Measurements from ENCODE around the gene FAM13C. TPM values are rescaled to one million over a fixed set of nuclear protein-coding genes. Genes with fewer than 3 reads are reported as not detected.
"Not testable (repeated sequence)": the region's sequence is repeated elsewhere in the genome, so short reads cannot be mapped to it uniquely, and the experiment has no call there.

FAM13C gene
- polyA plus RNA-seq (2012; ENCODE audit: missing spikeins): not detected

- DNase-seq (ENCODE audit: insufficient read length) (no peak), FAIRE-seq (peak; percentile 33)
- TF ChIP-seq TAF1 (IDR thresholded peaks at IDR 0.05; ENCODE audit: borderline replicate concordance, low read depth, low read length): no peak
- TF ChIP-seq POLR2A (IDR thresholded peaks at IDR 0.05; ENCODE audit: low read depth, low read length): no peak
- no peak for TF ChIP-seq POLR2AphosphoS5 (IDR thresholded peaks at IDR 0.05; ENCODE audit: low read depth, low read length)
These were observed at the start of gene FAM13C for GRCh38 chr10:59362144-59362958. Gene FAM13C, minus strand, starts transcription at chr10:59362549. Its CDS starts 89 bp downstream, at chr10:59362460.

DNA sequence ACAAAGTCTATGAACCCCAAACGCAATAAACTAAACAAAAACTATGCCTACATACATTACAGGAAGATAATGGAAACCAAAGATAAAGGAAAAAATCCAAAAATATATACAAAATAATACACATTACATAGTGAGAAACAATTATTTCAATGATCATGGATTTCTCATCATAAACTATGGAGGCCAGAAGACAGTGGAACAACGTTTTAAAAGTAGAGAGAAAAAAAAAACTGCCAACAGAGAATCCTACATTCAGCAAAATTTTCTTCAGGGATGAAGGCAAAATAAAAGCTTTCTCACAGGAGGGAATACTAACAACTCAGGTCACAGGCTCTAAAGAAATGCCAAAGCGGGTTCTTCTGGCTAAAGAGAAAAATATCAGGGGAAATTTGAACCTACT lies 42.9 kb upstream of the FAM13C start:
- DNase-seq (ENCODE audit: insufficient read length) (no peak), FAIRE-seq (no peak)
- TF ChIP-seq POLR2A (IDR thresholded peaks at IDR 0.05; ENCODE audit: low read depth, low read length) (no peak), TAF1 (IDR thresholded peaks at IDR 0.05; ENCODE audit: borderline replicate concordance, low read depth, low read length) (no peak), POLR2AphosphoS5 (IDR thresholded peaks at IDR 0.05; ENCODE audit: low read depth, low read length) (no peak)

GRCh38 chr10:59400214-59400613 lies 37.9 kb upstream of the FAM13C start:
- DNase-seq (ENCODE audit: insufficient read length): no peak
- TF ChIP-seq POLR2AphosphoS5 (IDR thresholded peaks at IDR 0.05; ENCODE audit: low read depth, low read length) (no peak), TAF1 (IDR thresholded peaks at IDR 0.05; ENCODE audit: borderline replicate concordance, low read depth, low read length) (no peak), POLR2A (IDR thresholded peaks at IDR 0.05; ENCODE audit: low read depth, low read length) (no peak)
- no peak for FAIRE-seq

- not testable (repeated sequence) for DNase-seq (ENCODE audit: insufficient read length); FAIRE-seq
These were observed 37.0 kb upstream of the FAM13C start for GRCh38 chr10:59399329-59399728.

DNA sequence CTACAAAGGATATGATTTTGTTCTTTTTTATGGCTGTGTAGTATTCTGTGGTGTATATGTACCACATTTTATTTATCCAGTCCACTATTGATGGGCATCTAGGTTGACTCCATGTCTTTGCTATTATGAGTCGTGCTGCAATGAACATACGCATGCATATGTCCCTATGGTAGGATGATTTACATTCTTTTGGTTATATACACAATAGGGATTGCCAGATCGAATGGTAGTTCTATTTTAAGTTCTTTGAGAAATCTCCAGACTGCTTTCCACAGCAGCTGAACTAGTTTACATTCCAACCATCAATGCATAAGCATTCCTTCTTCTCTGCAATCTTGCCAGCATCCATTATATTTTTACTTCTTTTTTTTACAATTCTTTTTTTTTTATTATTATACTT lies 35.6 kb upstream of the FAM13C start:
- no peak for DNase-seq (ENCODE audit: insufficient read length)
- TF ChIP-seq POLR2A (IDR thresholded peaks at IDR 0.05; ENCODE audit: low read depth, low read length) (no peak), POLR2AphosphoS5 (IDR thresholded peaks at IDR 0.05; ENCODE audit: low read depth, low read length) (no peak), TAF1 (IDR thresholded peaks at IDR 0.05; ENCODE audit: borderline replicate concordance, low read depth, low read length) (no peak)
- no peak for FAIRE-seq

GRCh38 chr10:59395984-59396383 lies 33.6 kb upstream of the FAM13C start:
- TF ChIP-seq POLR2AphosphoS5 (IDR thresholded peaks at IDR 0.05; ENCODE audit: low read depth, low read length) (no peak), POLR2A (IDR thresholded peaks at IDR 0.05; ENCODE audit: low read depth, low read length) (no peak), TAF1 (IDR thresholded peaks at IDR 0.05; ENCODE audit: borderline replicate concordance, low read depth, low read length) (no peak)
- FAIRE-seq (no peak), DNase-seq (ENCODE audit: insufficient read length) (no peak)

DNA sequence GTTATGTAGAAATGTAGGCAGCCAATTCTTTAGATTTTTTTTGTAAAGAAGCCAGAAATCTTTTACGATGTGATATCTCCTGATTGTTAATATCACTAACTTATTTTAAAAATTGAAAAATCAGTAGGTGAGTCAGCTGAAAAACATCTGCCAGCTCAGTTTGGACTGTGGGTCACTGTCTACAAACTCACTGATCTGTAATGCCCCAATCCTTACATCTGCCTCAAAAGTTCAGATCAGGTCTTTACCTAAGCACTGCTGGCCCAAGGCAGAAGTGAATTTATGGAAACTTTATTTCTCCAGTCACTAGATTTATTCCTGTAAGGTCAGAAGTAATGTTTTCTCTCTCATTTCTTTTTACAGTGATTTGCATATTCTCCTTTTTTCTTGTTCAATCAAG lies 31.0 kb upstream of the FAM13C start:
- TF ChIP-seq POLR2A (IDR thresholded peaks at IDR 0.05; ENCODE audit: low read depth, low read length): no peak
- no peak for TF ChIP-seq POLR2AphosphoS5 (IDR thresholded peaks at IDR 0.05; ENCODE audit: low read depth, low read length)
- no peak for TF ChIP-seq TAF1 (IDR thresholded peaks at IDR 0.05; ENCODE audit: borderline replicate concordance, low read depth, low read length)
- DNase-seq (ENCODE audit: insufficient read length) (no peak), FAIRE-seq (no peak)

- no peak for TF ChIP-seq TAF1 (IDR thresholded peaks at IDR 0.05; ENCODE audit: borderline replicate concordance, low read depth, low read length)
- no peak for TF ChIP-seq POLR2A (IDR thresholded peaks at IDR 0.05; ENCODE audit: low read depth, low read length)
- no peak for TF ChIP-seq POLR2AphosphoS5 (IDR thresholded peaks at IDR 0.05; ENCODE audit: low read depth, low read length)
- no peak for DNase-seq (ENCODE audit: insufficient read length)
- FAIRE-seq: no peak
These were observed 28.7 kb upstream of the FAM13C start for GRCh38 chr10:59391060-59391459.

- TF ChIP-seq POLR2A (IDR thresholded peaks at IDR 0.05; ENCODE audit: low read depth, low read length): no peak
- TF ChIP-seq POLR2AphosphoS5 (IDR thresholded peaks at IDR 0.05; ENCODE audit: low read depth, low read length): no peak
- no peak for TF ChIP-seq TAF1 (IDR thresholded peaks at IDR 0.05; ENCODE audit: borderline replicate concordance, low read depth, low read length)
- FAIRE-seq (no peak), DNase-seq (ENCODE audit: insufficient read length) (no peak)
These were observed 26.3 kb upstream of the FAM13C start for GRCh38 chr10:59388671-59388976.

DNA sequence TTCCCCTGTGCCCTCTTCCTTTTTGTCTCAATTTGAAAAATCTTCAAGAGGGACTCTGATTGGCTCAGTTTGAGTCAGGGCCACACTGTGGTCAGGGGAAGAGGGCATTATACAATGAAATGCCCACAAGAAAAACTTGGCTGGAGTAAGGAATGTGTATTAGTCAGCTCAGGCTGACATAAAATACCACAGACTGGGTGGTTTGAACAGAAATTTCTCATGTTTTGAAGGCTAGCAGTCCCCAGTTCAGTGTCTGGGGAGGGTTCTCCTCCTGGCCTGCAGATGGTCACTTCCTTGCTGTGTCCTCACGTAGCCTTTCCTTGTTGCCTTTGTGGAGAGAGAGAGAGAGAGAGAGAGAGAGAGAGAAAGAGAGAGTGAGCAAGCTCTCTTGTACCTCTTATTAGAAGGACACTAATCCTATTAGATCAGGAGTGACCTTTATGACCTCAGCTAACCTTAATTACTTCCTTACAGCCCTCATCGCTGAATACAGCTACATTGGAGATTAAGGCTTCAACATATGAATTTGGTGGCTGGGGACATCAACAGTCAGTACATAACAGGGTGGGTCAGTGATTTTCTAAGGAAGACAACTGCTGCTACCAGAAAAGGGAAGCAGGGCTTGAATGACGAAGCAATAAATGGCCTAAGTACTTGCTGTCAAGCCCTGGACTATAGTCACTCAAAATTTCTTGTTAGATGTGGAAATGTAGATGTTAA lies 25.8 kb upstream of the FAM13C start:
- TF ChIP-seq POLR2AphosphoS5 (IDR thresholded peaks at IDR 0.05; ENCODE audit: low read depth, low read length) (no peak), POLR2A (IDR thresholded peaks at IDR 0.05; ENCODE audit: low read depth, low read length) (no peak), TAF1 (IDR thresholded peaks at IDR 0.05; ENCODE audit: borderline replicate concordance, low read depth, low read length) (no peak)
- DNase-seq (ENCODE audit: insufficient read length) (no peak), FAIRE-seq (no peak)

GRCh38 chr10:59384761-59385160 lies 22.4 kb upstream of the FAM13C start:
- DNase-seq (ENCODE audit: insufficient read length) (no peak), FAIRE-seq (no peak)
- TF ChIP-seq TAF1 (IDR thresholded peaks at IDR 0.05; ENCODE audit: borderline replicate concordance, low read depth, low read length) (no peak), POLR2AphosphoS5 (IDR thresholded peaks at IDR 0.05; ENCODE audit: low read depth, low read length) (no peak), POLR2A (IDR thresholded peaks at IDR 0.05; ENCODE audit: low read depth, low read length) (no peak)

DNA sequence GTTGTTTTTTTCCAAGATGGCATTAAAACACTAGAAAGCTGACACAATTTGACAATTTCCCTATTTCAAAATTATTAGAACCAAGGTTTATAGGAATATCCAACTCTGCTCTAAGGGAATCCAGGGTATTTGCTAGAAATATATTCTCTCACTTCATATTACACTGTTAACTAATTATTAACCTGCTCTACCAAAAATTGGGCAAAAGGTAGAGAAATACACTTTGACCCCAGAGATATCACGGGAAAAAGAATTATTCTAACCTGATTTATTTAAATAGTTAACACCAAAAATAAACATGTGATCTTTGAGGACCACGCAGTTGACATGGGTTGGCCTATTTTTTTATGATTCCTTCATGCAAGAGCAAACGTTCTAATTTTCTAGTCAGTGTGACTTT lies 21.6 kb upstream of the FAM13C start:
- DNase-seq (ENCODE audit: insufficient read length): no peak
- no peak for TF ChIP-seq POLR2A (IDR thresholded peaks at IDR 0.05; ENCODE audit: low read depth, low read length)
- TF ChIP-seq TAF1 (IDR thresholded peaks at IDR 0.05; ENCODE audit: borderline replicate concordance, low read depth, low read length): no peak
- TF ChIP-seq POLR2AphosphoS5 (IDR thresholded peaks at IDR 0.05; ENCODE audit: low read depth, low read length): no peak
- FAIRE-seq: no peak
